Sigmoid colon (tissue), 4 donors: ENCODE results near the gene FBXO21.

ENCODE experiments used
- CTCF ChIP-seq, 4 experiments: fragments of 450-650 bp in 3 of 4; fragments of 200-600 bp in 1 of 4; IDR thresholded peaks; one replicate each; pipeline ENCODE4 v1.5.1; 2016 to 2019; ENCODE audit warnings: antibody characterized with exemption in 4 of 4, mild to moderate bottlenecking in 3 of 4, moderate library complexity in 2 of 4
- EP300 ChIP-seq, 4 donors: sonication (generic); formaldehyde crosslinking; IDR thresholded peaks; one replicate each; pipeline ENCODE4 v1.6.1; 2017; ENCODE audit warnings: antibody characterized with exemption in 4 of 4
- POLR2AphosphoS5 ChIP-seq, 4 donors: sonication (generic); formaldehyde crosslinking; IDR thresholded peaks; one replicate each; pipeline ENCODE4 v1.6.1; 2017; ENCODE audit warnings: antibody characterized with exemption in 4 of 4

GRCh38 chr12:117130801-117131200, 59.5 kb downstream of the FBXO21 start:
- TF ChIP-seq CTCF (IDR thresholded peaks at IDR 0.05) (no peak), POLR2AphosphoS5 (IDR thresholded peaks at IDR 0.05) (no peak), EP300 (IDR thresholded peaks at IDR 0.05) (no peak)
